Measurements from ENCODE around the gene TTC16. TPM values are rescaled to one million over a fixed set of nuclear protein-coding genes. Genes with fewer than 3 reads are reported as not detected.
A peak's percentile ranks its signal among the peaks of the same experiment; 100 is the strongest.
"Not testable (repeated sequence)": the region's sequence is repeated elsewhere in the genome, so short reads cannot be mapped to it uniquely, and the experiment has no call there.

TTC16 gene
- total RNA-seq, 6 donors from 2014 or later = 0.29 to 9.4 (median 3.1) TPM

DNA sequence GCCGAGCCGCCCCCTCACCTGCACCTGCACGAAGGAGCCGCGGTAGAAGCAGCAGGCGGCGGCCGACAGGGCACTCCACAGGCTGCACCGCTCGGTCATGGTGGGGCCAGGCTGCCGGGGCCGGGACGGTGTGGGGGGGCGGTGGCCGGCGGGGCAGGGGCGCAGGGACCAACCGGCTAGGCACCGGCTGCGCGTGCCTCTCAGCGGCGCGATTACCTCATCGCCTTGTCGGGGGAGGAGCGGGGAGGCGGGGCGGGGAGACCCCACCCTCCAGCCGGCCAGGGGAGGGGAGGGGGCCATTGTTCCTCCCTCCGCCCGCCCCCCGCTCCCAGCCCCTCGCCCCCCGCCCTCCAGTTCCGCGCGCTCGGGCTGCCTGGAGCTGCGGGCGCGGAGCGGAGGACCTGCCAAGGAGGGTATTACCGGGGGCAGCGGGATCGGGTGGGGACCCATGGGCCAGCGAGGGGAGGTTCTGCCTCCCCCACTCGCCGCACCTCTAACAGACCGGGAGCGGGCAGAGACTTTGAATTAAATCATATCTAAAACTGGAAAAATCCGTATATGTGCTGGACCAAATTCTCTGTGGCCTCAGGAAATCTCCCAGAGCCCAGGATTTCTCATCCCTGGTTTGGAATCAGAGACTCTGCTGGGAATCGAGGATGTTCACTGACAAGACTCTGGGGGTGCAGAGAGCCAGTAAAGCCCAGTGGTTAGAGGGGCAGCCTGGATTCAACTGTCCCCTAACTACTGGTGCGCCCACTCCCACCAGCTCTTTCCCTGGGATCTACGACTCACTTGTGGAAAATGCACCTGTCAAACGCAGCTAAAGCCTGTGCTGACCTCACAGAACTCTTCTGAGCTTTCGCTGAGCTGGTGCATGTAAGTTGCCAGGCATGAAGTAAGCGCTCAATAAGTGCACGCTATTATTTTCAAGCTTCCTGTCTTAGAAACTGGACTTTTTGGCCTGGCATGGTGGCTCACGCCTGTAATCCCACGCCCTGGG lies 39.5 kb downstream of the TTC16 start:
- Histone ChIP-seq H3K9me3 (no peaks in the 10 kb centered on the region), H3K27ac (peak overlapping the region; percentile 56 to 89 (median 74)), H3K36me3 (peaks cover 0 to 53% (median 20%) of the 10 kb centered on the region in 4 donors), H3K4me3 (peak overlapping the region in 3 of 4 donors; percentile 31 to 47 (median 38)), H3K27me3 (peaks cover 0 to 16% (median 4%) of the 10 kb centered on the region in 4 donors), H3K4me1 (peaks cover 4 to 30% (median 14%) of the 10 kb centered on the region in 4 donors)
- TF ChIP-seq, protein P1, sequence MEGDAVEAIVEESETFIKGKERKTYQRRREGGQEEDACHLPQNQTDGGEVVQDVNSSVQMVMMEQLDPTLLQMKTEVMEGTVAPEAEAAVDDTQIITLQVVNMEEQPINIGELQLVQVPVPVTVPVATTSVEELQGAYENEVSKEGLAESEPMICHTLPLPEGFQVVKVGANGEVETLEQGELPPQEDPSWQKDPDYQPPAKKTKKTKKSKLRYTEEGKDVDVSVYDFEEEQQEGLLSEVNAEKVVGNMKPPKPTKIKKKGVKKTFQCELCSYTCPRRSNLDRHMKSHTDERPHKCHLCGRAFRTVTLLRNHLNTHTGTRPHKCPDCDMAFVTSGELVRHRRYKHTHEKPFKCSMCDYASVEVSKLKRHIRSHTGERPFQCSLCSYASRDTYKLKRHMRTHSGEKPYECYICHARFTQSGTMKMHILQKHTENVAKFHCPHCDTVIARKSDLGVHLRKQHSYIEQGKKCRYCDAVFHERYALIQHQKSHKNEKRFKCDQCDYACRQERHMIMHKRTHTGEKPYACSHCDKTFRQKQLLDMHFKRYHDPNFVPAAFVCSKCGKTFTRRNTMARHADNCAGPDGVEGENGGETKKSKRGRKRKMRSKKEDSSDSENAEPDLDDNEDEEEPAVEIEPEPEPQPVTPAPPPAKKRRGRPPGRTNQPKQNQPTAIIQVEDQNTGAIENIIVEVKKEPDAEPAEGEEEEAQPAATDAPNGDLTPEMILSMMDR (IDR thresholded peaks at IDR 0.05) = no peak
- TF ChIP-seq POLR2AphosphoS5 (IDR thresholded peaks at IDR 0.05) = peak in 1 of 2 donors; percentile 19
- ATAC-seq (ENCODE audit: low FRiP score in 2 of 2) (peak in 1 of 2 donors; percentile 42), DNase-seq (peak in 1 of 2 donors; percentile 77)
- 44 to 57% methylated on average over 10 to 30 of the region's 61 CpGs for WGBS, 2 donors

- H3K9me3 ChIP-seq = no peaks in the 10 kb centered on the region
- no peak for DNase-seq
- 87% methylated on average over 3 of the region's 3 CpGs for WGBS, 2 donors
- H3K36me3 ChIP-seq = peaks cover 0 to 44% (median 14%) of the 10 kb centered on the region in 4 donors
- H3K4me1 ChIP-seq = peaks cover 4 to 30% (median 14%) of the 10 kb centered on the region in 4 donors
- peaks cover 0 to 16% (median 4%) of the 10 kb centered on the region in 4 donors for H3K27me3 ChIP-seq
- H3K4me3 ChIP-seq = peak overlapping the region in 2 of 4 donors; percentile 38 to 47
- peak overlapping the region; percentile 56 to 89 (median 74) for H3K27ac ChIP-seq
- ATAC-seq (ENCODE audit: low FRiP score in 2 of 2) = no peak
- TF ChIP-seq POLR2A (IDR thresholded peaks at IDR 0.05) = no peak
- TF ChIP-seq, protein P1 (IDR thresholded peaks at IDR 0.05) = no peak
Measured at GRCh38 chr9:127756233-127756632, 40.4 kb downstream of the TTC16 start.

DNA sequence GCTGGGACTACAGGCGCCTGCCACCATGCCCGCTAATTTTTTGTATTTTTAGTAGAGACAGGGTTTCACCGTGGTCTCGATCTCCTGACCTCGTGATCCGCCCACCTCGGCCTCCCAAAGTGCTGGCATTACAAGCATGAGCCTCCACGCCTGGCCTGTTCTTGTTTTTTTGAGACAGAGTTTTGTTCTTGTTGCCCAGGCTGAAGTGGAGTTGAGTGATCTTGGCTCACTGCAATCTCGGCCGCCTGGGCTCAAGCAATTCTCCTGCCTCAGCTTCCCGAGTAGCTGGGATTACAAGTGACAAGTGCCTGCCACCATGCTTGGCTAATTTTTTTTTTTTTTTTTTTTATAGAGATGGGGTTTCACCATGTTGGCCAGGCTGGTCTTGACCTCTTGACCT lies 40.9 kb downstream of the TTC16 start:
- H3K27me3 ChIP-seq = peaks cover 0 to 16% (median 4%) of the 10 kb centered on the region in 4 donors
- peaks cover 0 to 38% (median 10%) of the 10 kb centered on the region in 4 donors for H3K36me3 ChIP-seq
- ATAC-seq (ENCODE audit: low FRiP score in 2 of 2); H3K9me3 ChIP-seq; DNase-seq: not testable (repeated sequence)
- H3K4me3 ChIP-seq = peak overlapping the region in 1 of 4 donors; percentile 46
- WGBS, 2 donors = 58 to 77% methylated on average over 11 of the region's 11 CpGs
- peak overlapping the region in 3 of 4 donors; percentile 44 to 89 (median 89) for H3K27ac ChIP-seq
- peaks cover 4 to 30% (median 17%) of the 10 kb centered on the region in 4 donors for H3K4me1 ChIP-seq

DNA sequence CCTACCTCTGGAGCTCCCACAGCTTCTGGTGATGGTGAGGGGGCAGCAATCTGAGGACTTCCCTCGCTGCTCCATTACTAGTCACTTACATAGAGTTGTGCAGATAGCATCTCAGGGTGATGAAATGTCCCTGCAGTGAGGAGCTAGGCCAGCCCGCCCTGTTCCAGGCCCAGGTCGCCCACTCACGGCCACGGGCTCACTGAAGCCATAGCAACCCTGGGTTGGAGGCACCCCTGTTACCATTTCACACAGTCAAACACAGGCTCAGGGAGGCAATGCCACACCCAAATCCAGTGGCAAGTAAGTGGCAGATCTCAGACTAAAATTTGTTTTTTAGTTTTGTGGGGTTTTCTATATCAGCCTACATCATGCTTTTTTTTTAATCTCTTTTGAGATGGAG lies 43.0 kb downstream of the TTC16 start:
- WGBS, 2 donors = 40 to 58% methylated on average over 3 to 5 of the region's 5 CpGs
- Histone ChIP-seq H3K27me3 (peaks cover 0 to 16% (median 4%) of the 10 kb centered on the region in 4 donors), H3K4me3 (peak overlapping the region in 3 of 4 donors; percentile 17 to 46 (median 40)), H3K27ac (peak overlapping the region; percentile 58 to 89 (median 87)), H3K4me1 (peaks cover 14 to 49% (median 27%) of the 10 kb centered on the region in 4 donors), H3K9me3 (no peaks in the 10 kb centered on the region), H3K36me3 (peaks cover 0 to 27% (median 7%) of the 10 kb centered on the region in 4 donors)
- ATAC-seq (ENCODE audit: low FRiP score in 2 of 2) (no peak), DNase-seq (no peak)
- no peak for TF ChIP-seq EP300 (IDR thresholded peaks at IDR 0.05)
- TF ChIP-seq, protein P1 (IDR thresholded peaks at IDR 0.05) = no peak
- no peak for TF ChIP-seq POLR2A (IDR thresholded peaks at IDR 0.05)
- no peak for TF ChIP-seq POLR2AphosphoS5 (IDR thresholded peaks at IDR 0.05)

- Histone ChIP-seq H3K4me1 (peaks cover 25 to 52% (median 36%) of the 10 kb centered on the region in 4 donors), H3K27ac (peak overlapping the region; percentile 84 to 89 (median 87)), H3K27me3 (no peaks in the 10 kb centered on the region), H3K4me3 (peak overlapping the region in 3 of 4 donors; percentile 27 to 46 (median 40)), H3K36me3 (peaks cover 0 to 19% (median under 1%) of the 10 kb centered on the region in 4 donors), H3K9me3 (no peaks in the 10 kb centered on the region)
- no peak for TF ChIP-seq POLR2AphosphoS5 (IDR thresholded peaks at IDR 0.05)
- TF ChIP-seq POLR2A (IDR thresholded peaks at IDR 0.05) = no peak
- TF ChIP-seq, protein P1 (IDR thresholded peaks at IDR 0.05) = no peak
- TF ChIP-seq EP300 (IDR thresholded peaks at IDR 0.05) = no peak
- 70 to 79% methylated on average over 5 of the region's 5 CpGs for WGBS, 2 donors
- no peak for DNase-seq
- ATAC-seq (ENCODE audit: low FRiP score in 2 of 2) = no peak
Measured at GRCh38 chr9:127761061-127761460, 45.2 kb downstream of the TTC16 start.
